ENCODE results near the gene HS6ST3. TPM values are rescaled to one million over a fixed set of nuclear protein-coding genes. Genes with fewer than 3 reads are reported as not detected.

HS6ST3 gene
- total RNA-seq, 4 donors from 2014 or later, result 0.16 to 0.27 TPM; not detected in 2

- Histone ChIP-seq H3K9me3 (no peaks in the 10 kb centered on the region), H3K27me3 (no peaks in the 10 kb centered on the region), H3K36me3 (no peaks in the 10 kb centered on the region), H3K4me1 (no peaks in the 10 kb centered on the region), H3K4me3 (no peak overlapping the region), H3K27ac (no peak overlapping the region)
- intact Hi-C loops (cut with DNase I; ENCODE audit: low total_unique reads), result no loop called here
- 57 to 58% methylated on average over 4 of the region's 4 CpGs for WGBS, 2 donors (ENCODE audit: low coverage in 1 of 2)
- DNase-seq, result no peak
- in situ Hi-C loops (cut with MboI; ENCODE audit: low pct_ligation_motif_present in 1 of 4, low pct_unique_long_range_greater_than_20kb in 1 of 4, low sequenced_read_pairs in 3 of 4), result no loop called here
- TF ChIP-seq POLR2AphosphoS5 (IDR thresholded peaks at IDR 0.05) (no peak), POLR2A (IDR thresholded peaks at IDR 0.05) (no peak), CTCF (IDR thresholded peaks at IDR 0.05) (no peak), EP300 (IDR thresholded peaks at IDR 0.05; ENCODE audit: low read depth) (no peak)
Observed at GRCh38 chr13:96422002-96422401, 332.1 kb downstream of the HS6ST3 start.

- no peak overlapping the region for H3K27ac ChIP-seq
- no peak for DNase-seq
- no peaks in the 10 kb centered on the region for H3K9me3 ChIP-seq
- no peaks in the 10 kb centered on the region for H3K27me3 ChIP-seq
- H3K4me1 ChIP-seq, result no peaks in the 10 kb centered on the region
- 48 to 51% methylated on average over 3 of the region's 3 CpGs for whole genome bisulfite sequencing, 2 donors (ENCODE audit: low coverage in 1 of 2)
- H3K4me3 ChIP-seq, result no peak overlapping the region
- no peaks in the 10 kb centered on the region for H3K36me3 ChIP-seq
- intact Hi-C loops (cut with DNase I; ENCODE audit: low total_unique reads), result no loop called here
- TF ChIP-seq EP300 (IDR thresholded peaks at IDR 0.05; ENCODE audit: low read depth), result no peak
- no peak for TF ChIP-seq POLR2A (IDR thresholded peaks at IDR 0.05)
- TF ChIP-seq POLR2AphosphoS5 (IDR thresholded peaks at IDR 0.05), result no peak
- TF ChIP-seq CTCF (IDR thresholded peaks at IDR 0.05), result no peak
- in situ Hi-C loops (cut with MboI; ENCODE audit: low pct_ligation_motif_present in 1 of 4, low pct_unique_long_range_greater_than_20kb in 1 of 4, low sequenced_read_pairs in 3 of 4), result no loop called here
Observed at GRCh38 chr13:96426167-96426566, 336.3 kb downstream of the HS6ST3 start.

GRCh38 chr13:96428911-96429310, 339.0 kb downstream of the HS6ST3 start:
- in situ Hi-C loops (cut with MboI; ENCODE audit: low pct_ligation_motif_present in 1 of 4, low pct_unique_long_range_greater_than_20kb in 1 of 4, low sequenced_read_pairs in 3 of 4) (no loop called here), intact Hi-C loops (cut with DNase I; ENCODE audit: low total_unique reads) (no loop called here)
- 39 to 51% methylated on average over 5 of the region's 5 CpGs for WGBS, 2 donors (ENCODE audit: low coverage in 1 of 2)
- Histone ChIP-seq H3K27me3 (no peaks in the 10 kb centered on the region), H3K9me3 (no peaks in the 10 kb centered on the region), H3K4me3 (no peak overlapping the region), H3K4me1 (no peaks in the 10 kb centered on the region), H3K36me3 (no peaks in the 10 kb centered on the region), H3K27ac (no peak overlapping the region)
- TF ChIP-seq EP300 (IDR thresholded peaks at IDR 0.05; ENCODE audit: low read depth) (no peak), POLR2AphosphoS5 (IDR thresholded peaks at IDR 0.05) (no peak), POLR2A (IDR thresholded peaks at IDR 0.05) (no peak), CTCF (IDR thresholded peaks at IDR 0.05) (no peak)
- no peak for DNase-seq

- TF ChIP-seq POLR2A (IDR thresholded peaks at IDR 0.05), result no peak
- no peak for TF ChIP-seq CTCF (IDR thresholded peaks at IDR 0.05)
- no peak for TF ChIP-seq POLR2AphosphoS5 (IDR thresholded peaks at IDR 0.05)
- no peak for TF ChIP-seq EP300 (IDR thresholded peaks at IDR 0.05; ENCODE audit: low read depth)
- 74 to 100% methylated on average over 1 to 5 of the region's 5 CpGs for WGBS, 2 donors (ENCODE audit: low coverage in 1 of 2)
- no peak for DNase-seq
- in situ Hi-C loops (cut with MboI; ENCODE audit: low pct_ligation_motif_present in 1 of 4, low pct_unique_long_range_greater_than_20kb in 1 of 4, low sequenced_read_pairs in 3 of 4) (no loop called here), intact Hi-C loops (cut with DNase I; ENCODE audit: low total_unique reads) (no loop called here)
- Histone ChIP-seq H3K36me3 (no peaks in the 10 kb centered on the region), H3K4me3 (no peak overlapping the region), H3K27ac (no peak overlapping the region), H3K9me3 (no peaks in the 10 kb centered on the region), H3K27me3 (no peaks in the 10 kb centered on the region), H3K4me1 (no peaks in the 10 kb centered on the region)
Observed at GRCh38 chr13:96431044-96431581, 341.2 kb downstream of the HS6ST3 start.

Data from transverse colon (tissue), 4 donors.